H9 (cell line): Measurements from ENCODE around the gene LTF. TPM values are rescaled to one million over a fixed set of nuclear protein-coding genes. Genes with fewer than 3 reads are reported as not detected.

Experiments used
- DNase-seq: peaks from one replicate; pipeline ENCODE4 v3.0.0-alpha.2; 2017
- H2AFZ ChIP-seq: one replicate; pipeline ENCODE4 v1.6.1; 2013; ENCODE audit warnings: mild to moderate bottlenecking, low read length, control low read depth, moderate library complexity
- H2AK5ac ChIP-seq: 2 replicates; pipeline ENCODE4 v1.6.1; 2013; ENCODE audit warnings: low read length, control low read depth, mixed read lengths; ENCODE audit not compliant: insufficient read length
- H2BK120ac ChIP-seq: one replicate; pipeline ENCODE4 v1.6.1; 2013; ENCODE audit warnings: low read depth, mild to moderate bottlenecking, low read length, control low read depth, inconsistent platforms; ENCODE audit not compliant: poor library complexity, severe bottlenecking
- H2BK12ac ChIP-seq: 2 replicates; pipeline ENCODE4 v1.6.1; 2013; ENCODE audit warnings: low read length, control low read depth, mixed read lengths, low read depth; ENCODE audit not compliant: insufficient read length
- H2BK15ac ChIP-seq: 2 replicates; pipeline ENCODE4 v1.6.1; 2013; ENCODE audit warnings: low read depth, low read length, control low read depth
- H2BK20ac ChIP-seq: one replicate; pipeline ENCODE4 v1.6.1; 2013; ENCODE audit warnings: low read depth, mild to moderate bottlenecking, low read length, control low read depth, inconsistent platforms; ENCODE audit not compliant: poor library complexity, severe bottlenecking
- H2BK5ac ChIP-seq: 2 replicates; pipeline ENCODE4 v1.6.1; 2013; ENCODE audit warnings: low read length, control low read depth, mixed read lengths; ENCODE audit not compliant: insufficient read length
- H3K14ac ChIP-seq: 2 replicates; pipeline ENCODE4 v1.6.1; 2013; ENCODE audit warnings: low read length, control low read depth; ENCODE audit not compliant: insufficient read depth
- H3K18ac ChIP-seq: 2 replicates; pipeline ENCODE4 v1.6.1; 2013; ENCODE audit warnings: low read depth, mild to moderate bottlenecking, mixed read lengths, low read length, control low read depth; ENCODE audit not compliant: insufficient read length
- H3K23ac ChIP-seq: 2 replicates; pipeline ENCODE4 v1.6.1; 2013; ENCODE audit warnings: low read length, control low read depth, mixed read lengths, low read depth; ENCODE audit not compliant: insufficient read length
- H3K23me2 ChIP-seq: 2 replicates; pipeline ENCODE4 v1.6.1; 2013; ENCODE audit warnings: low read depth, mild to moderate bottlenecking, mixed read lengths, low read length, control low read depth; ENCODE audit not compliant: insufficient read length, poor library complexity, severe bottlenecking
- H3K27ac ChIP-seq: 2 replicates; pipeline ENCODE4 v1.5.1; 2013; ENCODE audit warnings: low read length, control low read depth, mixed read lengths, low read depth; ENCODE audit not compliant: insufficient read length
- H3K27me3 ChIP-seq: 2 replicates; pipeline ENCODE4 v1.6.1; 2013; ENCODE audit warnings: low read length, control low read depth, inconsistent platforms; ENCODE audit not compliant: insufficient read depth
- H3K4ac ChIP-seq: 2 replicates; pipeline ENCODE4 v1.6.1; 2013; ENCODE audit warnings: low read depth, mild to moderate bottlenecking, control low read depth, inconsistent platforms, low read length, moderate library complexity
- H3K4me1 ChIP-seq: 2 replicates; pipeline ENCODE4 v1.6.1; 2013; ENCODE audit warnings: low read length, control low read depth, inconsistent platforms; ENCODE audit not compliant: insufficient read depth
- H3K4me2 ChIP-seq: 2 replicates; pipeline ENCODE4 v1.6.1; 2013; ENCODE audit warnings: low read length, control low read depth, mixed read lengths; ENCODE audit not compliant: insufficient read length, insufficient read depth
- H3K56ac ChIP-seq: 2 replicates; pipeline ENCODE4 v1.6.1; 2013; ENCODE audit warnings: low read depth, mild to moderate bottlenecking, mixed read lengths, low read length, control low read depth; ENCODE audit not compliant: insufficient read length
- H3K79me1 ChIP-seq: 2 replicates; pipeline ENCODE4 v1.6.1; 2013; ENCODE audit warnings: low read depth, mild to moderate bottlenecking, moderate library complexity, low read length, control low read depth, inconsistent platforms; ENCODE audit not compliant: insufficient read depth, poor library complexity, severe bottlenecking
- H3K79me2 ChIP-seq: 2 replicates; pipeline ENCODE4 v1.6.1; 2013; ENCODE audit warnings: low read length, control low read depth, inconsistent platforms; ENCODE audit not compliant: insufficient read depth
- H3K9ac ChIP-seq: 2 replicates; pipeline ENCODE4 v1.6.1; 2013; ENCODE audit warnings: low read length, control low read depth, mixed read lengths; ENCODE audit not compliant: insufficient read length; ENCODE audit errors: extremely low read depth
- H3K9me3 ChIP-seq: one replicate; pipeline ENCODE4 v1.6.1; 2013; ENCODE audit warnings: low read depth, low read length, inconsistent platforms; ENCODE audit not compliant: control insufficient read depth
- H3T11ph ChIP-seq: one replicate; pipeline ENCODE4 v1.6.1; 2013; ENCODE audit warnings: mild to moderate bottlenecking, low read length, control low read depth, inconsistent platforms
- H4K20me1 ChIP-seq: one replicate; pipeline ENCODE4 v1.6.1; 2013; ENCODE audit not compliant: control insufficient read depth, insufficient read length, insufficient read depth
- H4K5ac ChIP-seq: 2 replicates; pipeline ENCODE4 v1.6.1; 2013; ENCODE audit warnings: low read depth, mild to moderate bottlenecking, mixed read lengths, low read length, control low read depth; ENCODE audit not compliant: insufficient read length
- H4K8ac ChIP-seq: replicated peaks from 2 replicates; pipeline ENCODE4 v1.6.1; 2013; ENCODE audit warnings: low read length, control low read depth, mixed read lengths, low read depth; ENCODE audit not compliant: insufficient read length
- H4K91ac ChIP-seq: 2 replicates; pipeline ENCODE4 v1.6.1; 2013; ENCODE audit warnings: low read depth, mild to moderate bottlenecking, moderate library complexity, mixed read lengths, low read length, control low read depth; ENCODE audit not compliant: insufficient read length
- H3K27ac Mint-ChIP-seq, 3 experiments: 2 replicates in 2 of 3; 3 replicates in 1 of 3; pipeline ENCODE4 v1.8.0; 2020 to 2021; ENCODE audit warnings: mixed read lengths in 3 of 3, mild to moderate bottlenecking in 1 of 3, moderate library complexity in 1 of 3
- H3K27me3 Mint-ChIP-seq: 2 replicates; pipeline ENCODE4 v1.8.0; 2021; ENCODE audit warnings: low read depth, mild to moderate bottlenecking, moderate library complexity, mixed read lengths
- H3K36me3 Mint-ChIP-seq, 3 experiments: 2 replicates in 2 of 3; 3 replicates in 1 of 3; pipeline ENCODE4 v1.8.0; 2020 to 2021; ENCODE audit warnings: low read depth in 3 of 3, mixed read lengths in 3 of 3; ENCODE audit not compliant: insufficient read depth in 1 of 3
- H3K4me1 Mint-ChIP-seq, 2 experiments: 2 replicates each; pipeline ENCODE4 v1.8.0; 2020; ENCODE audit warnings: mixed read lengths in 2 of 2
- H3K4me3 Mint-ChIP-seq, 2 experiments: 2 replicates in 1 of 2; 3 replicates in 1 of 2; pipeline ENCODE4 v1.8.0; 2020 to 2021; ENCODE audit warnings: mild to moderate bottlenecking in 2 of 2, mixed read lengths in 2 of 2, moderate library complexity in 1 of 2
- H3K9me3 Mint-ChIP-seq, 2 experiments: 2 replicates in 1 of 2; 3 replicates in 1 of 2; pipeline ENCODE4 v1.8.0; 2020; ENCODE audit warnings: mild to moderate bottlenecking in 2 of 2, mixed read lengths in 2 of 2, moderate library complexity in 1 of 2
- CTCF ChIP-seq: fragments of 200-600 bp; sonication (generic); conservative IDR thresholded peaks from 3 replicates; pipeline ENCODE4 v1.8.0; 2021; ENCODE audit warnings: antibody characterized with exemption, mild to moderate bottlenecking
- WGBS: extraction: QIAGEN DNeasy Blood & Tissue Kit; methylation state at CpG from one replicate; pipeline ENCODE4 v1.1.7; 2013; ENCODE audit warnings: missing lambda C conversion rate, low lambda C conversion rate, mixed read lengths; ENCODE audit not compliant: insufficient read length; ENCODE audit errors: extremely low coverage; 5-methylcytosine and 5-hydroxymethylcytosine counted together
- total RNA-seq: library from RNA; stranded (reverse); gene quantifications from 2 replicates; pipeline ENCODE4 v1.2.1, GENCODE V29; 2021

The LTF gene
- total RNA-seq, 1 experiment from 2014 or later, result not detected

- Histone ChIP-seq H3K27ac (no peak overlapping the region), H3K27me3 (no peaks in the 10 kb centered on the region), H4K20me1 (no peaks in the 10 kb centered on the region), H3K56ac (no peak overlapping the region), H4K5ac (no peak overlapping the region), H3K18ac (no peak overlapping the region), H3K79me2 (no peaks in the 10 kb centered on the region), H4K91ac (no peak overlapping the region), H2AK5ac (no peak overlapping the region), H3K23me2 (no peaks in the 10 kb centered on the region), H3K14ac (no peak overlapping the region), H3K4me1 (no peaks in the 10 kb centered on the region), H2BK5ac (no peak overlapping the region), H3K9me3 (no peaks in the 10 kb centered on the region), H3K79me1 (no peaks in the 10 kb centered on the region), H3K4me2 (no peak overlapping the region), H3K23ac (no peak overlapping the region), H3T11ph (no peak overlapping the region), H2BK120ac (no peak overlapping the region), H2AFZ (no peak overlapping the region), H3K4ac (no peak overlapping the region), H3K9ac (no peak overlapping the region), H2BK15ac (no peak overlapping the region), H4K8ac (no peak overlapping the region), H2BK20ac (no peak overlapping the region), H2BK12ac (no peak overlapping the region)
- H3K4me3 Mint-ChIP-seq, result no peak overlapping the region
- H3K9me3 Mint-ChIP-seq, result peaks cover 15 to 24% of the 10 kb centered on the region in 2 experiments
- no CpG with 5 or more reads among the region's 3 CpGs for WGBS
- no peaks in the 10 kb centered on the region for H3K27me3 Mint-ChIP-seq
- no peak overlapping the region for H3K27ac Mint-ChIP-seq
- peaks cover 0 to 3% of the 10 kb centered on the region in 2 experiments; a peak in 3 of 4 replicates for H3K4me1 Mint-ChIP-seq
- DNase-seq, result no peak
- peaks cover 6 to 12% (median 6%) of the 10 kb centered on the region in 3 experiments for H3K36me3 Mint-ChIP-seq
- no peak for TF ChIP-seq CTCF
Observed at GRCh38 chr3:46435081-46435726, 29.5 kb downstream of the LTF start.
